ENCODE data around the gene SH3D19.

SH3D19 gene

DNA sequence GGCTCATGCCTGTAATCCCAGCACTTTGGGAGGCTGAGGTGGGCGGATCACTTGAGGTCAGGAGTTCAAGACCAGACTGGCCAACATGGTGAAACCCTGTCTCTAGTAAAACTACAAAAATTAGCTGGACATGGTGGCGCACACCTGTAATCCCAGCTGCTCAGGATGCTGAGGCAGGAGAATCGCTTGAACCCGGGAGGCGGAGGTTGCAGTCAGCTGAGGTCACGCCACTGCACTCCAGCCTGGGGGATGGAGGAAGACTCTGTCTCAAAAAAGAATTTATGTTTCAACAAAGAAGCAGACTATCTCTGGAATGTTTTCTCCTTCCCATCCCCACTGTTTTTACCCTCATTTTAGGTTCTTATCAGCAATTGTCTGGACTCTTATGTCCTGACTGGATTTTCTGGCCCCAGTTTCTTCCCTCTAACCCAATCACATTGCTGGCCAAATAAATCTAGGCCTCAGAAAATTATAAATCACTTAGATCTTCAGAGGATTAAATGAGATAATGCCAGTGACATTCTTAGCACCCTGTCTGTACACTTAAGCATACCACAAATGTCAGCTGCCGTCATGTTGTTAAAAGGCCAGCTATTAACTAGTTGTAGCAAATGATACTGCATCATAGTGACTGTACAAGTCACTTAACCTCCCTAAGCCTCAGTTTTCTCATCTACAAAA is 93.3 kb downstream of the SH3D19 start:
- no peak overlapping the region for H2AFZ ChIP-seq (ENCODE audit: low read length)
- TF ChIP-seq EZH2phosphoT487 (IDR thresholded peaks at IDR 0.05; ENCODE audit: borderline replicate concordance): no peak
- TF ChIP-seq, protein P1, sequence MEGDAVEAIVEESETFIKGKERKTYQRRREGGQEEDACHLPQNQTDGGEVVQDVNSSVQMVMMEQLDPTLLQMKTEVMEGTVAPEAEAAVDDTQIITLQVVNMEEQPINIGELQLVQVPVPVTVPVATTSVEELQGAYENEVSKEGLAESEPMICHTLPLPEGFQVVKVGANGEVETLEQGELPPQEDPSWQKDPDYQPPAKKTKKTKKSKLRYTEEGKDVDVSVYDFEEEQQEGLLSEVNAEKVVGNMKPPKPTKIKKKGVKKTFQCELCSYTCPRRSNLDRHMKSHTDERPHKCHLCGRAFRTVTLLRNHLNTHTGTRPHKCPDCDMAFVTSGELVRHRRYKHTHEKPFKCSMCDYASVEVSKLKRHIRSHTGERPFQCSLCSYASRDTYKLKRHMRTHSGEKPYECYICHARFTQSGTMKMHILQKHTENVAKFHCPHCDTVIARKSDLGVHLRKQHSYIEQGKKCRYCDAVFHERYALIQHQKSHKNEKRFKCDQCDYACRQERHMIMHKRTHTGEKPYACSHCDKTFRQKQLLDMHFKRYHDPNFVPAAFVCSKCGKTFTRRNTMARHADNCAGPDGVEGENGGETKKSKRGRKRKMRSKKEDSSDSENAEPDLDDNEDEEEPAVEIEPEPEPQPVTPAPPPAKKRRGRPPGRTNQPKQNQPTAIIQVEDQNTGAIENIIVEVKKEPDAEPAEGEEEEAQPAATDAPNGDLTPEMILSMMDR (conservative IDR thresholded peaks at IDR 0.05; ENCODE audit: low read length): no peak
- H3K4me2 ChIP-seq (ENCODE audit: low read depth, low read length, poor library complexity, severe bottlenecking): no peak overlapping the region
- no peak overlapping the region for H3K9ac ChIP-seq (ENCODE audit: low read depth, low read length, poor library complexity, severe bottlenecking)
- no peaks in the 10 kb centered on the region for H3K27me3 ChIP-seq (ENCODE audit: insufficient read depth, low read length, poor library complexity, severe bottlenecking)
- no peaks in the 10 kb centered on the region for H3K79me2 ChIP-seq (ENCODE audit: insufficient read depth, low read length)
- no peaks in the 10 kb centered on the region for H3K4me1 ChIP-seq (ENCODE audit: insufficient read depth, low read length, poor library complexity, severe bottlenecking)
- H3F3A ChIP-seq (ENCODE audit: low read depth): no peaks in the 10 kb centered on the region
- H3K9me2 ChIP-seq (replicated peaks; ENCODE audit: low read depth, low read length): no peaks in the 10 kb centered on the region
- H3K36me3 ChIP-seq (ENCODE audit: insufficient read depth, low read length): no peaks in the 10 kb centered on the region
- H3K4me3 ChIP-seq (ENCODE audit: low read length, poor library complexity, severe bottlenecking): no peak overlapping the region
- H3K9me3 ChIP-seq (ENCODE audit: insufficient read depth, low read depth, low read length): no peaks in the 10 kb centered on the region
- H4K20me1 ChIP-seq (ENCODE audit: insufficient read depth, low read length, poor library complexity, severe bottlenecking): no peaks in the 10 kb centered on the region

DNA sequence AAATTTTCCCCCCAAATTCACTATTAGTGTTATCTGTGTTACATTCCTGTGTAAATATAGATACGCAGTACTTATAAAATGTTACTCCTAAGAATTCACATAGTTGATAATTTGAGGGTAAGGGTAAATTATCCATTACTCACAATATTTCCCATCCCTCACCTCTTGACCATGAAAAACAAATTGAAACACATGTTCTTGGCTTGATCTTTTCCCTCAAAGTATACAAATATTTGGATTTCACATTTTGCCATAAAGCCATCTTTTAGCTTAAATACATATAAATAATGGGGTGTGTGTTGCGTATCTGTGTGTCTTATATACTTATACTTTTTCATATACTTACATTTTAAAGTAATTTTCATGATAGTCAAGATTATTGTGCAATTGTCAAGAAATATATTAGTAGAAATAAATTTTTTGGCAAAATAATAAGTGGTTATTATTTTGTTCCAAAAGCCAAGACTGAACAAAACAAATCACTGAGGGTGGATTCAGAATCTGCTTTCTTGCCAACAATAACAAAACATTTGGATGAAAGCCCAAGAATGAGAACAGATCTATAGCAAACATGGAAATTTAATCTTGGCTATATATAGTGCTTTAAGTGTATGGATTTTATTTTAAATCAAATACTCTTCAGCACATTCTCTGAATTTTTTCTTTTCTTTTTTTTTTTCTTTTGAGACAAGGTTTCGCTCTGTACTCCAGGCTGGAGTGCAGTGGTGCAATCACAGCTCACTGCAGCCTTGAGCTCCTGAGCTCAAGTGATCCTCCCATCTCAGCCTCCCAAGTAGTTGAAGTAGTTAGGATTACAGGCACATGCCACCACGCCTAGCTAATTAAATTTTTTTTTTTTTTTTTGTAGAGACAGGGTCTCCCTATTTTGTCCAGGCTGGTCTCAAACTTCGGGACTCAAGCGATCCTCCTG is 97.0 kb downstream of the SH3D19 start:
- TF ChIP-seq EZH2phosphoT487 (IDR thresholded peaks at IDR 0.05; ENCODE audit: borderline replicate concordance): no peak
- TF ChIP-seq, protein P1 (conservative IDR thresholded peaks at IDR 0.05; ENCODE audit: low read length): no peak
- H3K27me3 ChIP-seq (ENCODE audit: insufficient read depth, low read length, poor library complexity, severe bottlenecking): no peaks in the 10 kb centered on the region
- H4K20me1 ChIP-seq (ENCODE audit: insufficient read depth, low read length, poor library complexity, severe bottlenecking): no peaks in the 10 kb centered on the region
- H3K4me1 ChIP-seq (ENCODE audit: insufficient read depth, low read length, poor library complexity, severe bottlenecking): no peaks in the 10 kb centered on the region
- no peak overlapping the region for H3K4me2 ChIP-seq (ENCODE audit: low read depth, low read length, poor library complexity, severe bottlenecking)
- H3K79me2 ChIP-seq (ENCODE audit: insufficient read depth, low read length): no peaks in the 10 kb centered on the region
- H3K4me3 ChIP-seq (ENCODE audit: low read length, poor library complexity, severe bottlenecking): no peak overlapping the region
- H3K9me3 ChIP-seq (ENCODE audit: insufficient read depth, low read depth, low read length): no peaks in the 10 kb centered on the region
- no peaks in the 10 kb centered on the region for H3K36me3 ChIP-seq (ENCODE audit: insufficient read depth, low read length)
- no peak overlapping the region for H2AFZ ChIP-seq (ENCODE audit: low read length)
- no peaks in the 10 kb centered on the region for H3K9me2 ChIP-seq (replicated peaks; ENCODE audit: low read depth, low read length)
- H3K9ac ChIP-seq (ENCODE audit: low read depth, low read length, poor library complexity, severe bottlenecking): no peak overlapping the region
- H3F3A ChIP-seq (ENCODE audit: low read depth): no peaks in the 10 kb centered on the region

DNA sequence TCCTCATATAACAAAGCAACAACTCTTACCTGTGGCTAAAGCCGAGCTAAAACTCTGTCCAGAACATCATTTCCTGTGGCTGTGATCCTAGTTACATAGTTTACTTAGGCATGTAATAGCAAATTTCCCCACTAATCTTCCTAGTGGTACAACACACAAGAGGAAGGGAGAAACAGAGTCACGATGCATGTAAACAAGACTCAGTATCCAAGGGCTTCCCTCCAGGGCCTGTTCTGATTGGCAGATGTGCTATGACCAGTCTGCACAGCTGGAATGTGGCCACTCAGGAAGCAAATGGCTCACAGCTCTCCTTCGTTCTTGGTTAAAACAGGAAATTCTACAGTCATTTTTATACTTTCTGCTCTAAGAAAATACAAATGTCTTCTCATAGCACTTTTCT is 97.7 kb downstream of the SH3D19 start:
- Histone ChIP-seq H3K79me2 (ENCODE audit: insufficient read depth, low read length) (no peaks in the 10 kb centered on the region), H3K9me2 (replicated peaks; ENCODE audit: low read depth, low read length) (no peaks in the 10 kb centered on the region), H2AFZ (ENCODE audit: low read length) (no peak overlapping the region), H3K4me2 (ENCODE audit: low read depth, low read length, poor library complexity, severe bottlenecking) (no peak overlapping the region), H4K20me1 (ENCODE audit: insufficient read depth, low read length, poor library complexity, severe bottlenecking) (no peaks in the 10 kb centered on the region), H3K4me3 (ENCODE audit: low read length, poor library complexity, severe bottlenecking) (no peak overlapping the region), H3K27me3 (ENCODE audit: insufficient read depth, low read length, poor library complexity, severe bottlenecking) (no peaks in the 10 kb centered on the region), H3K9ac (ENCODE audit: low read depth, low read length, poor library complexity, severe bottlenecking) (no peak overlapping the region), H3K9me3 (ENCODE audit: insufficient read depth, low read depth, low read length) (no peaks in the 10 kb centered on the region), H3K36me3 (ENCODE audit: insufficient read depth, low read length) (no peaks in the 10 kb centered on the region), H3K4me1 (ENCODE audit: insufficient read depth, low read length, poor library complexity, severe bottlenecking) (no peaks in the 10 kb centered on the region), H3F3A (ENCODE audit: low read depth) (no peaks in the 10 kb centered on the region)
- no peak for TF ChIP-seq EZH2phosphoT487 (IDR thresholded peaks at IDR 0.05; ENCODE audit: borderline replicate concordance)

Measured in Loucy (cell line).